ENCODE measurements around the gene ST6GALNAC6.
"Not testable (repeated sequence)": the region's sequence is repeated elsewhere in the genome, so short reads cannot be mapped to it uniquely, and the experiment has no call there.

ST6GALNAC6 gene

DNA sequence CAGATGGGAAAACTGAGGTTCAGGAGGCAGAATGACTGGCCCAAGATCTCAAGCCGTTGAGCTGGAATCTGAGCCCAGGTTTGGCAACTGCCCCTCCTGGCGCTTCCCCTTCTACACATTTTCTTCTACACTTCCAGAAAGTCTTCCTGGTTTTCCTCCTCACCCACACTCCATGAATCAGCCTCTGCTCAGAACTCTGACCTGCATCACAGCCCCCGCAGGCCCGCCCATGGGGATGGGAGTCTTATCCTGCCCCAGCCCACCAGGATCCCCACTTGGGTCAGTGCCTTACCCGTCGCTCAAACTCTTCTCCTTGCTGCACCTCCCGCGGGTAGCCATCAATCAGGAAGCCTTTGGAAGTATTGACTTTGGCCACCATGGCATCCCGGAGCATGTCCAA, 27.9 kb downstream of the ST6GALNAC6 start:
- DNase-seq: no peak

- DNase-seq: no peak
Observed at GRCh38 chr9:127870887-127871286, 28.5 kb downstream of the ST6GALNAC6 start.

DNA sequence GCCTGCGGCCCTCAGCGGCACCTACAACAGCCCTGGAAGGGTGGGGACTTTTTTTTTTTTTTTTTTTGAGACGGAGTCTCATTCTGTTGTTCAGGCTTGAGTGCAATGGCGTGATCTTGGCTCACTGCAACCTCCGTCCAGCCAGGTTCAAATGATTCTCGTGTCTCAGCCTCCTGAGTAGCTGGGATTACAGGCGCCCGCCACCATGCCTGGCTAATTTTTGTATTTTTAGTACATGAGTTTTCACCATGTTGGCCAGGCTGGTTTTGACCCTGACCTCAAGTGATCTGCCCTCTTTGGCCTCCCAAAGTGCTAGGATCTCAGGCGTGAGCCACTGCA, 29.3 kb downstream of the ST6GALNAC6 start:
- not testable (repeated sequence) for DNase-seq

DNA sequence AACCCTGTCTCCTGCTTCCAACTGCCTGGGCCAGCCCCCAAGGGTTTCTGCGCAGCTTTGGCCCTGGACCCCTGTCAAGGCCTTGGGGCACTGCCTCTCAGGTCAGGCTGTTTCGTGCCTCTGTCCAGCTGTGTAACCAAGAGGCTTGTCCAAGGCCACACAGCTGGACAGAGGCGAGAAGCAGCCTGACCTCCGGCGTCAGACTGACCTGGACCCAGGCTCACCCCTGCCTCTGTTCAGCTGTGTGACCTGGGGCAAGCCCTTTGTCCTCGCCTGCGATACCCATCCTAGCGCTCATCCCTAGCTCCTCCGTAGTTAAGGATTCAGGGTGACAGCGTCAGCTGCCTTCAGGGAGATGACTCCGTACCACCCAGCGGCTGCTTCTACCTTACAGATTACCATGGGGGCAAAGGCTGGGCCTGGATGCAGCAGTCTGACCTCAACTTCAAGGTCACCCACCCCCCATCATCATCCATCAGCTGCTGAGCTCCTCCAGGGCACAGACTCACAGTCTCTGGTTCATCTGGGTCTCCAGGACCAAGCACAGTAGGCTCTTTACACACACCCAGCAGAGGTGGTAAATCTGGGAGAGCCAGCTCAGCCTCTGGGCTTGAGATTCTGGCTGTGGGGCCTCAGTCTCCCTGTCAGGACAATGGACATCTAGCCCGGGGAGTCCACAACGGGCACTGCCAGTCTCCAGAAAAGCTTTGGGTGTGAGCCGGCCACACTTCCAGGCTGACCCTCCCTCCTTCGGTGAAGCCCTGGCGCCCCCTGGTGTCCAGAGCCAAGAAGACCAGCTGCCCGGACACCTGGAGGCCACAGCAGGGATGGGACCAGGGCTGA, 29.9 kb downstream of the ST6GALNAC6 start:
- peak; percentile 62 for DNase-seq

GRCh38 chr9:127868278-127868902, 31.0 kb downstream of the ST6GALNAC6 start:
- no peak for DNase-seq

- no peak for DNase-seq
Observed at GRCh38 chr9:127867356-127868277, 31.8 kb downstream of the ST6GALNAC6 start.

DNA sequence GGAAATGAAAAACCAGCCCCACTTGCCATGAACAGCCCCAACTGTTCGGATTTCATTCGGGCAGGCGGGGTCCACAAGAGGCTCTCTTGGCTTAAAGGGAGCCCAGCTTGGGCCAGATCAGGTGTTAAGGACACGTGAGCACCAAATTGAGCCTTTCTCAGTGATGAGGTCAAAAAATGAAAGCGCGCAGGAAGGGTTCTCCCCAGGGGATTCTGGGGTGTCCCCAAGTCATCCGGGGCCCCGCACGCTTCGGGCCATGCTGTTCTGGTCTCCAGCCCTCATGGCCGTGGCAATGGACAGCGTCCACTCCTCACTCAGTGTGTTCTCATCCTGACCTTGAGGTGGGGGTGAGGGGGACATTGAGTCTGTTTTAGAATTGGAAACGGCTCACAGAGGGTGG, 32.9 kb downstream of the ST6GALNAC6 start:
- no peak for DNase-seq

DNA sequence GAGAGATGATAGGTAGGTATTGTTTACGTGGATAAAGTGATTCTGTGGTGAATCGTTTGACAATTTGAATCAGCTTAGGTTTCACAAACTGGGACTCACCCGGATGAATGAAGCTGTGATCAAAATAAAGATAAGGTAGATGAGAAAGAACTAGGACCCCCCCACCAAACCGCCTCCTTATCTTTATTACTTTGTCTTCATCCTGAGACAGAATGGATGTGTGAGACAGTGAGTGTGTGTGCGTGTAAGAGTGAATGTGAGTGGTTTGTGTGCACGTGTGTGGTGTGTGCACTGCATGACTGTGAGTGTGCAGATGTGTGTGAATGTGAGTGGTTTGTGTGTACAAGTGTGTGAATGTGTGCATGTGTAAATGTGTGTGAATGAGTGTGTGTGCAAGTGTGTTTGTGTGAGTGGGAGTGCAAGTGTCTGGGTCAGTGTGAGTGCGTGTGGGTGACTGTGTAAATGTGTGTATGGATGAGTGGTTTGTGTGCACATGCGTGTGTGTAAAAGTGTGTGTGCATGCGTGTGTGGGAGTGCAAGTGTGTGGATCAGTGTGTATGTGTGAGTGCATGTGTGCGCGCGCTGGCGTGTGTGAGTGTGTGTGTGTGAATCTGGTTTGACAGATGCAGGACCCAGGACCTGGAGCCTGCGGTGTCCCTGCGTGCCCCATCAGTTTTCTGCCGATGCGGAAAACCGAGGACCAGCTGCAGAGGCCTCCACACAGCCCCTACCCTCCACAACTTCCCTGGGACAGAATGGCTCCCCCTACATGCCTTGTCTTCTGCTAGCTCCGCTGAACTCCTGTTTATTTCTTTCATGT, 33.5 kb downstream of the ST6GALNAC6 start:
- DNase-seq: no peak

- no peak for DNase-seq
Observed at GRCh38 chr9:127863191-127863621, 36.2 kb downstream of the ST6GALNAC6 start.

DNA sequence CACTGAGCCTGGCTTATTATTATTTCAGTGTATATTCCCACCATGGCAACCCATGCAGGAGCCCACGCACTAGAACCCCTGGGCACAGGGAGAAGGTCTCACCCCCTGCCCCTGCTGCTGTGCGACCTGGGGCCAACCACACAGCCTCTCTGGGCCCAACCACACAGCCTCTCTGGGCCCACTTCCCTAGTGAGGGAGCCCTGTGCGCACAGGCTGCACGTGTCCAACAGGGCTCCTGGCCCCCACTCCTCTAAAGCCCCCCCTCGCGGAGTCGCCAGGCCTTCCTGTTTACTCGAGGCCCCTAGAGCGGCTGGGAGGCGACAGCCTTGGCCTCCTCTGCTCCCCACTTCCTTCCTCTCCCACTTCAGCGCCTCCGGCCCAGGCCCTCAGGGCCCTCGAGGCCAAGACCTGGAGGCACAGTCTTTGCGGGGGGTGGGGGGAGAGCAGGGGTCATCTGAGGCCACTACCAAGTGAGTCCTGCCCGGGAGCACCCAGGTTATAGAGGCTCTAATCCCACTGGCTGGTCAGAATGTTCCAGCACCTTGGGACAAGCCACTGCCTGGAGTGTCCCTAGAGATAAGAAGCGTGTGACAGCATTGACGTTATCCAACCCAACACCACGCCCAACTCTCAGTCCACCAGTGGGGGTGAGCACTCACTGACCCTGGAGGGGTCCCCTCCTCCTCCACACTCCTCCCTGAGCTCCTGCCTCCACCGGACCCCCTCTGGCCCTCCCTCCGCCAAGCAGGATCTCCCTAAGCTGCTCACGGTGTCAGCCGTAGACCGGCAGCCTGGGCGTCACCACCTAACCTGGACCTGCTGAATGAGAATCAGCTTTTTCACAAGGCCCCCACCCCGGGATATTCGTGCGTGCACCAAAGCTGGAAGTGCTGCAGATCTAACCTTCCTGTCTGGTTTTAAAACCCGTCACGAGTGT, 37.1 kb downstream of the ST6GALNAC6 start:
- no peak for DNase-seq

DNA sequence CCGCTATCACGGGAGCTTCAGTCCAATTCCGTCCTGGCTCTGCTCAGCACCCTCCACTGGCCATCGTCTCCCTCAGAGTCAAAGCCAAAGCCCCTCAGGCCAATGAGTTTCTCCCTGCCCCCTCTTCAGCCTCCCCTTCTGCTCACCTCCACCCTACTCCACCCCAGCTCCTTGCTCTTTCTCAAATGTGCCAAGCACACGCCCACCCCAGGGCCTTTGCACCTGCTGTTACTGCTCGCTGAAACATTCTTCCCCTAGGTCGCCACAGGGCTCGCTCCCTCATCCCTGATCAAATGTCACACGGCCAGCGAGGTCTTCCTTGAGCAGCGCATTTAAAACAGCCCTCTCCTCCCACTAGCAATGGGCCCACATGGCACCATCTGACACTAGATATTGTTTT, 38.6 kb downstream of the ST6GALNAC6 start:
- DNase-seq: no peak

GRCh38 chr9:127860260-127860659, 39.1 kb downstream of the ST6GALNAC6 start:
- no peak for DNase-seq

DNA sequence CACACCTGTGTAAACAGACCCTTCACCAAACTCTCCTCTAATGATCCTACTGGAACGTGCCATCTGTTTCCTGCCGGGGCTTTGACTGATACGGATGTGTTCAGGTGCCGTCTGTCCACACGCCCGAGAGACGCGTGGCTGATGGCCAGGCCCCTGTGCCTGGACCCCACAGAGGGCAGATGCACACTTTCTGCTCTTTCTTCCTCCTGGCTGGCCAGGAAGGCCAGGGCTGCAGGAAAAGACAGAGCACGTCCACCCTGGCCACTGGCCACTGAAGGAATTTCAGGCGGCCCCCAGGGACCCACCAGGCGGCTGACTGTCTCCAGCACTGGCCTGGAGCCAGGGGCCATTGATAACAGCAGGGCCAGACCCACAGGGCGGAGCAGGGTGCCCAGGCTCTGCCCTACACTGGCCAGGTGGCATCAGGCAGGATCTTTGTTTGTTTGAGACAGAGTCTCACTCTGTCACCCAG, 41.3 kb downstream of the ST6GALNAC6 start:
- DNase-seq: peak; percentile 37

- no peak for DNase-seq
Observed at GRCh38 chr9:127857278-127857677, 42.1 kb downstream of the ST6GALNAC6 start.

DNA sequence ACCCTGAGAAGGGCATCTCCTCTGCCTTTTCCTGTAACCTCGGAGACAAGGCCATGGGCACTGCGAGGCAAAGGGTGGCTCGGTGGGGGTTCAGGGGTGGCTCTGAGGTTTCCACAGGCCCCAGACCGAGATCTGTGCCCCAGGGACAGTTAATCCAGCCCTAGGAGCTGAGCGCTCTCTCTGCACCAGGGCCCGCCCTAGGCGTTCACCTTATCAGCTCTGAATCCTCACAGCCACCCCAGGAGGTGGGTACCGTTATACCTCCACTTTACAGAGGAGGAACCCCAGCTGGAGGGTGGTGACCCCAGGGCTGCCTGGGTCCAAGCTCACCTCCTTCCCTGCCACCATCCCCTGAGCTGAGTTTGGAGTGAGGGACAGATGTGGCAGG, 42.7 kb downstream of the ST6GALNAC6 start:
- DNase-seq: no peak

GRCh38 chr9:127856094-127856728, 43.2 kb downstream of the ST6GALNAC6 start:
- no peak for DNase-seq

- DNase-seq: no peak
Observed at GRCh38 chr9:127855522-127855921, 43.9 kb downstream of the ST6GALNAC6 start.

- no peak for DNase-seq
Observed at GRCh38 chr9:127854960-127855359, 44.4 kb downstream of the ST6GALNAC6 start.

DNA sequence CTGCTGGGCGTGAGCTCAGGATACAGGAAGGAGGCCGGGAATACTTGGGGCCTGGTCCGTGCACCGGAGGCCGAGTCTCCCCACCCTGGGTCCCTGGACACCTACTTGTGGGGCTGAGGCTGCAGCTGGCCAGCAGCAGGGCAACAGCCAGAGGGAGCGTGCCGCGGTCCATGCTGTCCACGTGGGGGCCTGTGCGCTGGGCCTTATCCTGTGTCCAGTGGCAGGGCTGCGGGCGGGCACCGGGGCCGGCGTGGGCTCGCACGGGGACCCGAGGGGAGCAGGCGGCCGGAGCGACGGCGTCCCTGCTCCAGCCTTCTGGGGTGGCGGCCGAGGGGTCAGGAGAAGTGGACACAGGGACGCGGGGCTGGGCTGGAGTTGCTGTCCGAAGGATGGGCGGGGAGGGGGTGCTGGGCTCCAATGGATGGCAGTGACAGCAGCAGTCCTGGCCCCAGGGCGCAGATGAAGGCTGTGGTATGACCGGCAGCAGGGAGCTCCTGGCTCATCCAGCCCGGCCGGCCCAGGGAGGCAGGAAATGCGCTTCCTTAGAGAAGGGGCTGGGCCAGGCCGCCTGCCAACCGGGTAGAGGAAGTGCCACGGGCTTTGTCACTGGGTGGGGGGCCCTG, 45.1 kb downstream of the ST6GALNAC6 start, which contains the start of gene ENG:
Gene ENG (minus strand): TSS at position 475 of the 623 bp plus-strand sequence. CDS start 303 bp downstream, at position 172.
- DNase-seq: no peak

Data from NCI-H510A treated with DMSO at 0.1 percent for 48 hours (cell line).